Activated CD4-positive, alpha-beta T cell treated with anti-CD3 and anti-CD28 coated beads for 36 hours (primary cell): ENCODE data around the gene EIPR1. TPM values are rescaled to one million over a fixed set of nuclear protein-coding genes. Genes with fewer than 3 reads are reported as not detected.

Source experiments
- ATAC-seq: fragments of 200-7000 bp; cut with Tn5 transposase; one replicate; pipeline ENCODE4 v1.10.0; 2021; ENCODE audit warnings: mild to moderate bottlenecking, moderate library complexity
- CTCF ChIA-PET: fragments of 350-600 bp; sonication (Branson Sonifier 250); formaldehyde crosslinking; loops from one replicate; lab custom pipeline; 2021; ENCODE audit warnings: antibody characterized with exemption; lab: Charles Lee
- POLR2A ChIA-PET: fragments of 350-600 bp; sonication (Branson Sonifier 250); formaldehyde crosslinking; loops from one replicate; lab custom pipeline; 2021; ENCODE audit warnings: antibody characterized with exemption, inconsistent platforms; lab: Charles Lee
- DNase-seq: peaks from one replicate; pipeline ENCODE4 v3.0.0-alpha.2; 2020
- H3K27ac Mint-ChIP-seq: one replicate; pipeline ENCODE4 v1.8.0; 2021; ENCODE audit warnings: mixed read lengths
- H3K27me3 Mint-ChIP-seq: one replicate; pipeline ENCODE4 v1.8.0; 2021; ENCODE audit warnings: mixed read lengths
- H3K36me3 Mint-ChIP-seq: one replicate; pipeline ENCODE4 v1.8.0; 2021; ENCODE audit warnings: low read depth, mixed read lengths
- H3K4me1 Mint-ChIP-seq: one replicate; pipeline ENCODE4 v1.8.0; 2021; ENCODE audit warnings: mixed read lengths
- H3K4me3 Mint-ChIP-seq: one replicate; pipeline ENCODE4 v1.8.0; 2021; ENCODE audit warnings: mild to moderate bottlenecking, moderate library complexity, mixed read lengths
- H3K9me3 Mint-ChIP-seq: one replicate; pipeline ENCODE4 v1.8.0; 2021; ENCODE audit warnings: low read depth, mixed read lengths
- intact Hi-C, 2 experiments: fragments of 100-400 bp; cut with DNase I in 1 of 2; cut with micrococcal nuclease in 1 of 2; formaldehyde crosslinking; loops; one replicate each; pipeline versions ENCODE4 v1.14.2 to v1.15.1; 2022 to 2024; cut with DNase I, micrococcal nuclease
- total RNA-seq, 2 experiments: library from RNA; stranded (reverse); gene quantifications; one replicate each; pipeline ENCODE4 v1.2.3, GENCODE V29; 2021

Gene EIPR1
- total RNA-seq, 2 experiments from 2014 or later = 38.6 to 58.2 TPM

GRCh38 chr2:3192281-3192818 is 185.3 kb downstream of the EIPR1 start:
- H3K27me3 Mint-ChIP-seq = no peaks in the 10 kb centered on the region
- H3K4me1 Mint-ChIP-seq = no peaks in the 10 kb centered on the region
- POLR2A ChIA-PET = no interaction called here
- H3K4me3 Mint-ChIP-seq = no peak overlapping the region
- CTCF ChIA-PET = no interaction called here
- intact Hi-C loops = no loop called here
- no peak for ATAC-seq
- H3K36me3 Mint-ChIP-seq = peaks cover 19% of the 10 kb centered on the region
- no peak overlapping the region for H3K27ac Mint-ChIP-seq
- DNase-seq = no peak
- H3K9me3 Mint-ChIP-seq = no peaks in the 10 kb centered on the region

GRCh38 chr2:3189961-3190360 is 187.7 kb downstream of the EIPR1 start:
- Mint-ChIP-seq H3K4me3 (no peak overlapping the region), H3K36me3 (peaks cover 19% of the 10 kb centered on the region), H3K4me1 (no peaks in the 10 kb centered on the region), H3K9me3 (no peaks in the 10 kb centered on the region), H3K27ac (no peak overlapping the region), H3K27me3 (no peaks in the 10 kb centered on the region)
- POLR2A ChIA-PET = no interaction called here
- DNase-seq (no peak), ATAC-seq (no peak)
- intact Hi-C loops = no loop called here
- CTCF ChIA-PET = no interaction called here

- Mint-ChIP-seq H3K4me1 (no peaks in the 10 kb centered on the region), H3K4me3 (no peak overlapping the region), H3K27ac (no peak overlapping the region), H3K9me3 (no peaks in the 10 kb centered on the region), H3K27me3 (no peaks in the 10 kb centered on the region), H3K36me3 (peaks cover 18% of the 10 kb centered on the region)
- no peak for DNase-seq
- ChIA-PET CTCF (no interaction called here), POLR2A (no interaction called here)
- ATAC-seq = no peak
- intact Hi-C loops = no loop called here
Measured at GRCh38 chr2:3189076-3189591, 188.5 kb downstream of the EIPR1 start.

GRCh38 chr2:3188405-3188946 is 189.1 kb downstream of the EIPR1 start:
- Mint-ChIP-seq H3K27ac (no peak overlapping the region), H3K4me3 (no peak overlapping the region), H3K4me1 (no peaks in the 10 kb centered on the region), H3K9me3 (no peaks in the 10 kb centered on the region), H3K27me3 (no peaks in the 10 kb centered on the region), H3K36me3 (peaks cover 15% of the 10 kb centered on the region)
- ChIA-PET CTCF (no interaction called here), POLR2A (no interaction called here)
- ATAC-seq = no peak
- no peak for DNase-seq
- intact Hi-C loops = no loop called here

- H3K4me3 Mint-ChIP-seq = no peak overlapping the region
- POLR2A ChIA-PET = no interaction called here
- H3K27me3 Mint-ChIP-seq = no peaks in the 10 kb centered on the region
- no peak for ATAC-seq
- H3K36me3 Mint-ChIP-seq = peaks cover 9% of the 10 kb centered on the region
- H3K27ac Mint-ChIP-seq = no peak overlapping the region
- intact Hi-C loops = no loop called here
- CTCF ChIA-PET = no interaction called here
- no peak for DNase-seq
- no peaks in the 10 kb centered on the region for H3K4me1 Mint-ChIP-seq
- no peaks in the 10 kb centered on the region for H3K9me3 Mint-ChIP-seq
Measured at GRCh38 chr2:3187467-3187866, 190.2 kb downstream of the EIPR1 start.

GRCh38 chr2:3186766-3187165 is 190.9 kb downstream of the EIPR1 start:
- intact Hi-C loops = no loop called here
- ChIA-PET CTCF (no interaction called here), POLR2A (no interaction called here)
- Mint-ChIP-seq H3K4me3 (no peak overlapping the region), H3K27me3 (no peaks in the 10 kb centered on the region), H3K9me3 (no peaks in the 10 kb centered on the region), H3K36me3 (peaks cover 7% of the 10 kb centered on the region), H3K27ac (no peak overlapping the region), H3K4me1 (no peaks in the 10 kb centered on the region)
- no peak for ATAC-seq
- DNase-seq = no peak

GRCh38 chr2:3185910-3186309 is 191.7 kb downstream of the EIPR1 start:
- DNase-seq (no peak), ATAC-seq (no peak)
- CTCF ChIA-PET = no interaction called here
- POLR2A ChIA-PET = no interaction called here
- no peaks in the 10 kb centered on the region for H3K9me3 Mint-ChIP-seq
- H3K4me3 Mint-ChIP-seq = no peak overlapping the region
- H3K4me1 Mint-ChIP-seq = no peaks in the 10 kb centered on the region
- intact Hi-C loops = no loop called here
- H3K36me3 Mint-ChIP-seq = peaks cover 6% of the 10 kb centered on the region
- no peaks in the 10 kb centered on the region for H3K27me3 Mint-ChIP-seq
- no peak overlapping the region for H3K27ac Mint-ChIP-seq

- Mint-ChIP-seq H3K9me3 (no peaks in the 10 kb centered on the region), H3K27me3 (no peaks in the 10 kb centered on the region), H3K4me1 (no peaks in the 10 kb centered on the region), H3K36me3 (peaks cover 5% of the 10 kb centered on the region), H3K4me3 (no peak overlapping the region), H3K27ac (no peak overlapping the region)
- intact Hi-C loops = no loop called here
- CTCF ChIA-PET = no interaction called here
- no peak for ATAC-seq
- DNase-seq = no peak
- POLR2A ChIA-PET = no interaction called here
Measured at GRCh38 chr2:3185256-3185655, 192.4 kb downstream of the EIPR1 start.

- Mint-ChIP-seq H3K27me3 (no peaks in the 10 kb centered on the region), H3K27ac (no peak overlapping the region), H3K4me3 (no peak overlapping the region), H3K9me3 (no peaks in the 10 kb centered on the region), H3K4me1 (no peaks in the 10 kb centered on the region), H3K36me3 (peaks cover 5% of the 10 kb centered on the region)
- ATAC-seq (no peak), DNase-seq (no peak)
- CTCF ChIA-PET = no interaction called here
- POLR2A ChIA-PET = no interaction called here
- intact Hi-C loops = no loop called here
Measured at GRCh38 chr2:3184167-3184566, 193.5 kb downstream of the EIPR1 start.

- intact Hi-C loops = no loop called here
- ChIA-PET CTCF (no interaction called here), POLR2A (no interaction called here)
- Mint-ChIP-seq H3K9me3 (no peaks in the 10 kb centered on the region), H3K4me1 (no peaks in the 10 kb centered on the region), H3K36me3 (peaks cover 5% of the 10 kb centered on the region), H3K27ac (no peak overlapping the region), H3K27me3 (no peaks in the 10 kb centered on the region), H3K4me3 (no peak overlapping the region)
- no peak for ATAC-seq
- no peak for DNase-seq
Measured at GRCh38 chr2:3183766-3184165, 193.9 kb downstream of the EIPR1 start.

GRCh38 chr2:3182848-3183247 is 194.8 kb downstream of the EIPR1 start:
- intact Hi-C loops = no loop called here
- ChIA-PET POLR2A (no interaction called here), CTCF (no interaction called here)
- DNase-seq = no peak
- Mint-ChIP-seq H3K9me3 (no peaks in the 10 kb centered on the region), H3K4me1 (no peaks in the 10 kb centered on the region), H3K36me3 (peaks cover 5% of the 10 kb centered on the region), H3K27me3 (no peaks in the 10 kb centered on the region), H3K27ac (no peak overlapping the region), H3K4me3 (no peak overlapping the region)
- ATAC-seq = no peak

GRCh38 chr2:3181416-3182010 is 196.1 kb downstream of the EIPR1 start:
- DNase-seq (no peak), ATAC-seq (no peak)
- CTCF ChIA-PET = no interaction called here
- Mint-ChIP-seq H3K27me3 (no peaks in the 10 kb centered on the region), H3K9me3 (no peaks in the 10 kb centered on the region), H3K36me3 (peaks cover 2% of the 10 kb centered on the region), H3K4me1 (no peaks in the 10 kb centered on the region), H3K4me3 (no peak overlapping the region), H3K27ac (no peak overlapping the region)
- POLR2A ChIA-PET = no interaction called here
- intact Hi-C loops = no loop called here
